Osteoblast (primary cell): ENCODE data around the gene DHRS4. TPM values are rescaled to one million over a fixed set of nuclear protein-coding genes. Genes with fewer than 3 reads are reported as not detected.
"Not testable (repeated sequence)": the region's sequence is repeated elsewhere in the genome, so short reads cannot be mapped to it uniquely, and the experiment has no call there.

ENCODE experiments used
- DNase-seq: peaks from one replicate; pipeline ENCODE4 v3.0.0; 2011; ENCODE audit warnings: low spot score, mixed read lengths; ENCODE audit not compliant: insufficient read length; ENCODE audit errors: missing footprints
- H2AFZ ChIP-seq: 2 replicates; pipeline ENCODE4 v1.6.0; 2011; ENCODE audit warnings: mild to moderate bottlenecking, low read length
- H3K27ac ChIP-seq: 2 replicates; pipeline ENCODE4 v1.5.1; 2011; ENCODE audit warnings: mild to moderate bottlenecking, low read depth, low read length, moderate library complexity
- H3K27me3 ChIP-seq: 2 replicates; pipeline ENCODE4 v1.6.0; 2012; ENCODE audit warnings: mild to moderate bottlenecking, control low read depth, inconsistent platforms, low read length, moderate library complexity; ENCODE audit not compliant: insufficient read depth
- H3K36me3 ChIP-seq: 2 replicates; pipeline ENCODE4 v1.5.1; 2011; ENCODE audit warnings: mild to moderate bottlenecking, low read length, control low read depth, moderate library complexity; ENCODE audit not compliant: insufficient read depth
- H3K4me1 ChIP-seq: 2 replicates; pipeline ENCODE4 v1.5.1; 2011; ENCODE audit warnings: mild to moderate bottlenecking, low read length, control low read depth, moderate library complexity; ENCODE audit not compliant: insufficient read depth
- H3K4me2 ChIP-seq: 2 replicates; pipeline ENCODE4 v1.6.0; 2011; ENCODE audit warnings: mild to moderate bottlenecking, low read length; ENCODE audit not compliant: insufficient read depth
- H3K4me3 ChIP-seq: fragments of 200-600 bp; sonication (generic); 3 replicates; pipeline ENCODE4 v1.5.1; 2012; ENCODE audit warnings: mild to moderate bottlenecking, low read length, inconsistent platforms; ENCODE audit not compliant: insufficient read depth
- H3K79me2 ChIP-seq: 2 replicates; pipeline ENCODE4 v1.6.0; 2012; ENCODE audit warnings: mild to moderate bottlenecking, low read length, control low read depth, inconsistent platforms; ENCODE audit not compliant: insufficient read depth
- H3K9me3 ChIP-seq: 2 replicates; pipeline ENCODE4 v1.5.1; 2011; ENCODE audit warnings: low read depth, low read length, control low read depth
- H4K20me1 ChIP-seq: 2 replicates; pipeline ENCODE4 v1.6.0; 2012; ENCODE audit warnings: mild to moderate bottlenecking, low read length, control low read depth; ENCODE audit not compliant: insufficient read depth
- total RNA-seq: library from RNA; depleted of rRNA; stranded (reverse); fragments of >200 nt; gene quantifications from 2 replicates; pipeline ENCODE4 v1.2.3, GENCODE V29; 2012

The DHRS4 gene
- total RNA-seq, 1 donor: 31.5 TPM

DNA sequence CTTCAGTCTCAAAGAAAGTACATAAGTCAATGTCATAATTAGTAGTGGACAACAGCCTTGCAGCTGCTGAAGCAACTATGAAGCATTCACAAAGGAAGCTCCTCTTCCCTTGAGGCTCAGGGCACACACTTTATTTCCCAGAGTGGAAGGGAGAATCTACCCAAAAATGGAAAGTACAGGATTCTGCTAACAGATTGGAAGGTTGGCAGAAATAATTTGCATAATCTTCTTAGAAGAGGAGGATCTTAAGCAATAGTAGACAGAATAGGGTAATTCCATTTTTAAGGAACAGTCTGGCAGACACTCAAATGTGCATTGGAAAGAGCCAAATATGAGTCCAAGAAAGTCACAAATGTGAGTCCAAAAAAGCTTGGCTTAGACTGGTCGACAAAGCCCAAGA lies 37.4 kb downstream of the DHRS4 start:
- H3K4me3 ChIP-seq, H3K4me1 ChIP-seq, H3K79me2 ChIP-seq, H4K20me1 ChIP-seq, H2AFZ ChIP-seq, H3K27me3 ChIP-seq, H3K9me3 ChIP-seq, DNase-seq, H3K27ac ChIP-seq, H3K4me2 ChIP-seq, H3K36me3 ChIP-seq: not testable (repeated sequence)

DNA sequence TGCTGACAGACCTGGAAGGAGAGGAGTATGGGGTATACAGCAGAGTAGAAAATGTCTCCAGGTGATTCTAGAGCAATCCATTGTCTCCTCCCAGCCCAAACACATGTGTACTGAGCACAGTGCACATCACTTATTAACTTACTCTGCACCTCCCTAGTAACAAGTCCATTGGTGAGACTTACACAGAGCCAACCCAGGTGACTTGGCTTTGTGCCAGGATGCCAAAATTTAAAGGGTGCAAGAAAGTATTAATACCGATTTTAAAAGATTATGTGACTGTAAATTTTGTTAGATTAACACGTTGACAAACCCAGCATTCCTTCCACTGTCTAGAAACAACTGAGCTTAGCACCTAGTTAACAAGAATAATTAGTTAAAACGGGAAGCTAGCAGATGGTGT lies 39.5 kb downstream of the DHRS4 start:
- not testable (repeated sequence) for H3K4me2 ChIP-seq, H3K79me2 ChIP-seq, H3K27me3 ChIP-seq, H3K27ac ChIP-seq, H3K9me3 ChIP-seq, H2AFZ ChIP-seq, H4K20me1 ChIP-seq, H3K4me3 ChIP-seq, H3K4me1 ChIP-seq, DNase-seq, H3K36me3 ChIP-seq

DNA sequence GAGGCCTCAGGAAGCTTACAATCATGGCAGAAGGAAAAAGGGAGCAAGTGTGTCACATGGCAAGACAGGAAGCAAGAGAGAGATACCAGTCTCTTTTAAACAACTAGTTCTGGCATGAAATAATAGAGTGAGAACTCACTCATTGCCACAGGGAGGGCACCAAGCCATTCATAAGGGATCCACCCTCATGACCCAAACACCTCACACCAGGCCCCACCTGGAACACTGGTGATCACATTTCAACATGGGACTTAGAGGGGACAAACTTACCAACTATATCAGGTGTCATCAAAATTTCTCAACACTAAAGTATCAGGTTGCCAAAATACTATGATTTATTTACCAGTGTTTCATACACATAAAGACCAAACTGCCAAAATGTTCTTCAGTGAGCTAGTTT lies 42.4 kb downstream of the DHRS4 start:
- not testable (repeated sequence) for H2AFZ ChIP-seq, H3K36me3 ChIP-seq, H3K79me2 ChIP-seq, H3K4me2 ChIP-seq, H4K20me1 ChIP-seq, H3K4me1 ChIP-seq, H3K27ac ChIP-seq, DNase-seq, H3K4me3 ChIP-seq, H3K27me3 ChIP-seq, H3K9me3 ChIP-seq

DNA sequence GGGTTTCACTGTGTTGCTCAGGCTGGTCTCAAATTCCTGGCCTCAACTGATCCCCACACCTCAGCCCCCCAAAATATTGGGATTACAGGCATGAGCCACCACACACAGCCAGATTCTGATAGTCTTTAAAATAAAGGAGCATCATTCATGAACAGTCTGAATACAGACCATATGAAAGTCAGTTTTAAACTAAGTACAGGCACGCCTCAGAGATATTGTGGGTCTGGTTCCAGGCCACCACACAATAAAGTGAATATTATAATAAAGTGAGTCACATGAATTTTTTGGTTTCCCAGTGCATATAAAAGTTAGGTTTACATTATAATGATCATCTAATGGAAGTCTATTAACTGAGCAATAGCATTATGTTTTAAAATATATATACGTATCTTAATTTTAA lies 43.3 kb downstream of the DHRS4 start:
- not testable (repeated sequence) for H3K4me1 ChIP-seq, H3K9me3 ChIP-seq, H2AFZ ChIP-seq, H3K36me3 ChIP-seq, H3K27me3 ChIP-seq, H4K20me1 ChIP-seq, H3K4me3 ChIP-seq, H3K79me2 ChIP-seq, H3K4me2 ChIP-seq, DNase-seq, H3K27ac ChIP-seq

DNA sequence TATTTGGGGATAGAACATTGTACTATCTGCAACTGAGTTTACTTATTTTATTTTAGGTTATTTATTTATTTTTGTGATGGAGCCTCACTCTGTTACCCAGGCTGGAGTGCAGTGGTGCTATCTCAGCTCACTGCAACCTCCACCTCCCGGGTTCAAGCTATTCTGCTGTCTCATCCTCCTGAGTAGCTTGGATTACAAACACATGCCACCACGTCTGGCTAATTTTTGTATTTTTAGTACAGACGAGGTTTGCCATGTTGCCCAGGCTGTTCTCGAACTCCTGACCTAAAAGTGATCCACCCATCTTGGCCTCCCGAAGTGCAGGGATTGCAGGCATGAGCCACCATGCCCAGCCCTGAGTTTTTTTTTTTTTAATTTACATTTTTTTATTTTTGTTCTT lies 46.1 kb downstream of the DHRS4 start:
- H3K4me3 ChIP-seq, H3K27me3 ChIP-seq, DNase-seq, H2AFZ ChIP-seq, H3K36me3 ChIP-seq, H3K27ac ChIP-seq, H4K20me1 ChIP-seq, H3K9me3 ChIP-seq, H3K79me2 ChIP-seq, H3K4me1 ChIP-seq, H3K4me2 ChIP-seq: not testable (repeated sequence)

DNA sequence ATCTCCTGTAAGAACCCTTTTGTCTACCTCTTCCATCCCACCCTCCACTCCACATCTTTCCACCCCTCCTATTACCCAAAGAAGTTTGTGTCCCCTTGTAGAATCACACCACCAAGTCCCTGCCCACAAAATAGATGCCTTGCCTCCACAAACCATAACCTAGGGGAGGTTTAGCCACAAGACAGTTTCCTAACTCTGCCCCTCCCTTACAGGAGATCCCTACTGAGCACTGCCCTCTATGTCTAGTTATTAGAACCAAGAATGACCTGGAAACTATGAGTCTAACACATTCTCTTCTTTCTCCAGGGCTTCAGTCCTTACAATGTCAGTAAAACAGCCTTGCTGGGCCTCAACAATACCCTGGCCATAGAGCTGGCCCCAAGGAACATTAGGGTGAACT lies 47.5 kb downstream of the DHRS4 start:
- H3K27me3 ChIP-seq, H3K4me1 ChIP-seq, H3K4me2 ChIP-seq, DNase-seq, H2AFZ ChIP-seq, H3K9me3 ChIP-seq, H3K36me3 ChIP-seq, H3K4me3 ChIP-seq, H3K27ac ChIP-seq, H4K20me1 ChIP-seq, H3K79me2 ChIP-seq: not testable (repeated sequence)

DNA sequence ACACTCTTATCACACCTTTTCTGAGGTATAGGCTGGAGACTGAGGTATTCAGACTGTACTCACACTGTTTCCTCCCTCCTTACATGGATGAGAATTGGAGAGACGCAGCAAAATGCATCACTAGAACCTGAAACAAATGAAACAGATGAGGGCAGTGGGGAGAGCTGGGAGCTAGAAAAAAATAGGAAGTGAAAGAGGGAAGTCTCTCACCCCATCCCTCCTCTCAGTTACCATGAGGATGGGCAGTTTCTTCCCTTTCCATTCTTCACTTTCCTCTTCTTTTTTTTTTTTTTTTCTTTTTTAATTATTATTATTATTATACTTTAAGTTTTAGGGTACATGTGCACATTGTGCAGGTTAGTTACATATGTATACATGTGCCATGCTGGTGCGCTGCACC lies 48.1 kb downstream of the DHRS4 start:
- H3K36me3 ChIP-seq, H2AFZ ChIP-seq, H3K79me2 ChIP-seq, H3K4me2 ChIP-seq, H3K27ac ChIP-seq, H3K27me3 ChIP-seq, H4K20me1 ChIP-seq, H3K9me3 ChIP-seq, H3K4me1 ChIP-seq, H3K4me3 ChIP-seq, DNase-seq: not testable (repeated sequence)

DNA sequence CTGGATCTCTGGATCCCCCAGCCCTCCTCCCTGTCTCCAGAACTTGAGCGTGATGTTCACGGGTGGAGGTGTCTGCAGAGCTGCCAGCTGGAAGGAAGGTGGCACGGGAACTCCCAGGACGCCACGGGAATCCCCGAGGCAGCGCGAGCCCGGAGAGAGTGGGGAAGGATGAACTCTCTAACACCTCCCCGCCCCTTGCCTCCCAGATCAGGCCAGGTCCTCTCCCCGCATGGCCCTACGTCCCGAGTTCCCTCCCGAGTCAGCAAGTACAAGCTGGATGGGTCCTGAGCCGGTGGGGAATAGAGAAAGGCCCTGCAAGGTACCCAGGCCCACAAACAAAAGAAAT lies 52.9 kb downstream of the DHRS4 start:
- Histone ChIP-seq H2AFZ (peak overlapping the region; percentile 86), H3K4me3 (peak overlapping the region; percentile 66), H3K4me2 (peak overlapping the region; percentile 74)
- not testable (repeated sequence) for H3K27me3 ChIP-seq, H3K4me1 ChIP-seq, H3K36me3 ChIP-seq, DNase-seq, H4K20me1 ChIP-seq, H3K27ac ChIP-seq, H3K9me3 ChIP-seq, H3K79me2 ChIP-seq

DNA sequence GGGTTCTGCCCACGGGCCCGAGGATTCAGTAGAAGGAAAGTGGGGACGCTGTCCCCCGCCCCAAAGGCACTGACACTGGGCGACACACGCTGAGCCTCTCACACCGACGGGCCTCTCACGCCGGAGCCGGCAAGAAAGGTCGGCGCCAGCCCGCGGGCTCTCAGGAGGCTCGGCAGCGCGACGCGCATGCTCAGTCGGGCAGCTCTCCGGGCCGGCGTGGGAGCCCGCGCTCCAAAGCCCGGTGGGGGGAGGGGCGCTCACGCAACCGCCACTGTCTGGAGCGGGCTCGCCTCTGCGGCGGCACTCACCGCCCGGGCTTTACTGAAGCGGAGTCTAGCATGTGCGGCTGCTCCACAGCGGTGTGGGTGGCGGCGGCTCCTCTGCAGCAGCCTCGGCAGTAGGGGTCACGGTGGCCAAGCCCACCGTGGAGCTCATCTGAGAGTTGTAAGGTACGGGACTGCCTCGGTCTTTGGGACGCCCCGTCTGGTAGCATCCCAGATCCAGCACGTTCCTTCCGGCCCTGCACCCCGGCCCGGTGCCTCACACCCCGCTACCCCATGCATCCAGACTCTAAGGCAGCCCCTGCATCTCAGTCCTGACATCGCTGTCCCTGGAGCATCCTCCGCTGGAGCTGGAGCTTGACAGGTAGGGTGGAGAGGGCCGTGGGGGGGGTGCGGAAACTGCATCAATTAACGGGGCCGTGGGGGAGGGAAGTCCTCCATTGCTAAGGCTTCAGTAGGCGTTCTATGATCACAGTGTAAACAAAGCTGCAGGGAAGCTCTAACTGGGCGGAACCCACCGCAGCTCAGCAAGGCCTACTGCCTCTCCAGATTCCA lies 53.5 kb downstream of the DHRS4 start:
- not testable (repeated sequence) for H3K9me3 ChIP-seq, H4K20me1 ChIP-seq, H3K79me2 ChIP-seq, H3K27me3 ChIP-seq, H3K4me1 ChIP-seq, DNase-seq, H3K36me3 ChIP-seq, H3K27ac ChIP-seq
- Histone ChIP-seq H3K4me2 (peak overlapping the region; percentile 74), H3K4me3 (peak overlapping the region; percentile 66), H2AFZ (peak overlapping the region; percentile 86)
